AG09309 (cell line): ENCODE results near the gene VSIG4.
"Not testable (repeated sequence)": the region's sequence is repeated elsewhere in the genome, so short reads cannot be mapped to it uniquely, and the experiment has no call there.

ENCODE experiments used
- DNase-seq: peaks from one replicate; pipeline ENCODE4 v3.0.0-alpha.2; 2010; ENCODE audit warnings: low read depth
- H3K4me3 ChIP-seq: 2 replicates; pipeline ENCODE4 v1.5.1; 2011; ENCODE audit warnings: mild to moderate bottlenecking, low read depth, low read length, moderate library complexity; ENCODE audit not compliant: control insufficient read depth
- TF ChIP-seq, protein P1 (sequence below): IDR thresholded peaks from 2 replicates; pipeline ENCODE4 v1.5.1; 2011; ENCODE audit warnings: mild to moderate bottlenecking, low read depth, low read length, inconsistent platforms; ENCODE audit not compliant: insufficient read depth, control insufficient read depth; ENCODE audit errors: missing control alignments

The VSIG4 gene, protein sequence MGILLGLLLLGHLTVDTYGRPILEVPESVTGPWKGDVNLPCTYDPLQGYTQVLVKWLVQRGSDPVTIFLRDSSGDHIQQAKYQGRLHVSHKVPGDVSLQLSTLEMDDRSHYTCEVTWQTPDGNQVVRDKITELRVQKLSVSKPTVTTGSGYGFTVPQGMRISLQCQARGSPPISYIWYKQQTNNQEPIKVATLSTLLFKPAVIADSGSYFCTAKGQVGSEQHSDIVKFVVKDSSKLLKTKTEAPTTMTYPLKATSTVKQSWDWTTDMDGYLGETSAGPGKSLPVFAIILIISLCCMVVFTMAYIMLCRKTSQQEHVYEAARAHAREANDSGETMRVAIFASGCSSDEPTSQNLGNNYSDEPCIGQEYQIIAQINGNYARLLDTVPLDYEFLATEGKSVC

GRCh38 chrX:66039944-66040343 lies at the start of gene VSIG4:
VSIG4 (minus strand) TSS chrX:66040080; CDS start chrX:66039998, 82 bp downstream.
- TF ChIP-seq, protein P1, sequence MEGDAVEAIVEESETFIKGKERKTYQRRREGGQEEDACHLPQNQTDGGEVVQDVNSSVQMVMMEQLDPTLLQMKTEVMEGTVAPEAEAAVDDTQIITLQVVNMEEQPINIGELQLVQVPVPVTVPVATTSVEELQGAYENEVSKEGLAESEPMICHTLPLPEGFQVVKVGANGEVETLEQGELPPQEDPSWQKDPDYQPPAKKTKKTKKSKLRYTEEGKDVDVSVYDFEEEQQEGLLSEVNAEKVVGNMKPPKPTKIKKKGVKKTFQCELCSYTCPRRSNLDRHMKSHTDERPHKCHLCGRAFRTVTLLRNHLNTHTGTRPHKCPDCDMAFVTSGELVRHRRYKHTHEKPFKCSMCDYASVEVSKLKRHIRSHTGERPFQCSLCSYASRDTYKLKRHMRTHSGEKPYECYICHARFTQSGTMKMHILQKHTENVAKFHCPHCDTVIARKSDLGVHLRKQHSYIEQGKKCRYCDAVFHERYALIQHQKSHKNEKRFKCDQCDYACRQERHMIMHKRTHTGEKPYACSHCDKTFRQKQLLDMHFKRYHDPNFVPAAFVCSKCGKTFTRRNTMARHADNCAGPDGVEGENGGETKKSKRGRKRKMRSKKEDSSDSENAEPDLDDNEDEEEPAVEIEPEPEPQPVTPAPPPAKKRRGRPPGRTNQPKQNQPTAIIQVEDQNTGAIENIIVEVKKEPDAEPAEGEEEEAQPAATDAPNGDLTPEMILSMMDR = no peak
- no peak within 1 kb of the TSS for H3K4me3 ChIP-seq
- no peak for DNase-seq

DNA sequence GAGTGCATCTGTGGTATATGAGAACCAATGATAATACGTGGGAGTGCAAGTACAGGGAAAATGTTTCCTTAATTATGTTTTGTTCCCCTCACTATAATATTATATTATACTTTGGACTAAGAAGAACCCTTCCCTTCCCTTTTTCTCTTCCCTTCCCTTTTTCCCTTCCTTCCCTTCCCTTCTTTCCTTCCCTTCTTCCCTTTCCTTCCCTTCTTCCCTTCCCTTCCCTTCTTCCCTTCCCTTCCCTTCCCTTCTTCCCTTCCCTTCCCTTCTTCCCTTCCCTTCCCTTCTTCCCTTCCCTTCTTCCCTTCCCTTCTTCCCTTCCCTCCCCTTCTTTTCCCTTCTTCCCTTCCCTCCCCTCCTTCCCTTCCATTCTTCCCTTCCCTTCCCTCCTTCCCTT lies 36.9 kb upstream of the VSIG4 start:
- TF ChIP-seq, protein P1 = no peak
- no peak overlapping the region for H3K4me3 ChIP-seq
- DNase-seq = no peak

GRCh38 chrX:66074920-66075879 lies 35.3 kb upstream of the VSIG4 start:
- TF ChIP-seq, protein P1 = no peak
- no peak overlapping the region for H3K4me3 ChIP-seq
- no peak for DNase-seq

DNA sequence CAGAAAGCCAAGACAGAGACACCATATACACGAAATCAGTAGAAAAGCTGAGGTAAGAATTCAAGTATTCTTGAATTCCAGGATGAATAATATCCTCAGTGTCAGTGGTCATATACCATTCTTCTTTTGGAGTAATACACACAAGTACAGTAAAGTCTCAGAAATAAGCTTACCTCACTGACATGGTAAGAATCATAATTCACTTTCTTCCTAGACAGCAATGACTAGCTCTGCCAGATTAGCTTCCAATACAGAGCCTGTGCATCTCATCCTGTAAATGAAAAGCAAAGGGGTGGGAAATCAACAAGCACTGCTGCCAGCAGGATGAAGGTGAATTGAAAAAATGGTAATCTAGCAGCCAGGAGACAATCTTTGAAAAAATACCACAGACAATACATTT lies 31.2 kb upstream of the VSIG4 start:
- H3K4me3 ChIP-seq = no peak overlapping the region
- TF ChIP-seq, protein P1 = no peak
- DNase-seq = no peak

- no peak for DNase-seq
- TF ChIP-seq, protein P1 = no peak
- H3K4me3 ChIP-seq = no peak overlapping the region
These were observed 24.4 kb upstream of the VSIG4 start for GRCh38 chrX:66064261-66064660.

GRCh38 chrX:66057019-66057418 lies 17.1 kb upstream of the VSIG4 start:
- not testable (repeated sequence) for DNase-seq, H3K4me3 ChIP-seq

DNA sequence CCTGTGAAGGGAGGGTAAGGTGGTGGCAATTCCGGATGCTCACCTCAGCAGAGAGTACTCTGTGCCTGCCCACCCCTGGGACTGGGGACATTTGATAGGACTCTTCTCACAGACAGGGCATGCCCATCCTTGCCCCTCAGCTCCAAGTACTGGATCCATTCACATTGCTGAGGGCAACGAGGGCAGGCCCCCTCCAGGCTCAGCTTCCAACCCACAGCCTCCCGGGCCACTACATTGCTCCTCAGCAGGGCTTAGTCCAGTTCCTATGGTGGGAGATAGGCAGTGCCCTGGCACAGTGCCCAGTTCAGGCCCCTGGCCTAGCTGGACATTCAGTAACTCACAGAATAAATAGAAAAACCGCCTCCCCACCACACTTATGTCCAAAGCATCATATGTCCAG lies 15.1 kb upstream of the VSIG4 start:
- no peak for DNase-seq
- TF ChIP-seq, protein P1 = no peak

More for the DNA sequence above, 15.1 kb upstream of the VSIG4 start:
- H3K4me3 ChIP-seq = no peak overlapping the region
